Measurements from ENCODE around the gene EMC7.
A peak's percentile ranks its signal among the peaks of the same experiment; 100 is the strongest.
"Not testable (repeated sequence)": the region's sequence is repeated elsewhere in the genome, so short reads cannot be mapped to it uniquely, and the experiment has no call there.

The EMC7 gene
- 28.2 to 60.1 (median 44.9) reads per million in 17 experiments for total RNA-seq

DNA sequence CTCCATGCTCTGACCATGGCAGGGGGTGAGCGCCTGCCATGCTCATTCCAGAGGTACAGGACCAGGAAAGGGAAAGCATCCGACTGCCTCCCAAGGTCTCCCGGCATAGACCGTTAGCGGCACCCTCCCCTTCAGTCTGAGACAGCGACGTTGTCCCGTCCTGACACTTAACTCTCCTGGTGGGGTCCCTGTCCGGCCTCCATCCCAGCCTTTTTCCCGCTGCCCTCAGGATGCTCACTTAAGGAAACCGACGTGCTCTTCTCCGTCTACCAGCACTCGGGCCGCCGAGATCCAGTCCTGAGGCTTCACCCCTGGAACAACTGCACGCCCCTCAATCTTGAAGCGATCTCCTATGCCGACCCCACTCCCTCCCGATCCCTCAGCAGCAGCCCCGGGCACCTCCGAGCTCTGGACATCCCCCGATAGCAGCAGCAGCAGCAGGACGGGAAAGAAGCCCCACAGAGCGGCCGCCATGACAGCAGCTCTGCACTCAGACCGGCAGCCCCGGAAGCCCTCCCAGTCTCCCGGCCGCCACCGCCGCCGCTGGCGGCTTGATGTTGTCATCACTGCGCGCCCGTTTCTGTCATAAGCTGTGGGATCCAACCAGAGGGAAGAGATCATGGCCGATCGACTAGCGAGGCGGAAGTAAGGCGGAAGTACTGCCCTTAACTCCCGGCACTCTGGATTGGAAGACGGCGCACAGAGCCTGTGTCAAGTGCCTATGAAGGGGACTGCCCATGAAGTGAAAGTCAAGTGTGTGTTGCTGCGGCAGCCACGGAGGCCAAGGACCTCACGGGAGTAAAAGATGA lies at the start of gene EMC7, which contains the start of gene PGBD4:
Gene EMC7 (minus strand): TSS at position 497 of the 809 bp plus-strand sequence. CDS start 23 bp downstream, at position 474.
Gene PGBD4 (plus strand): TSS at position 718 of the 809 bp plus-strand sequence. CDS start 449 bp downstream, outside the sequence.
- DNase-seq: peak; percentile 98 to 100 (median 99)

DNA sequence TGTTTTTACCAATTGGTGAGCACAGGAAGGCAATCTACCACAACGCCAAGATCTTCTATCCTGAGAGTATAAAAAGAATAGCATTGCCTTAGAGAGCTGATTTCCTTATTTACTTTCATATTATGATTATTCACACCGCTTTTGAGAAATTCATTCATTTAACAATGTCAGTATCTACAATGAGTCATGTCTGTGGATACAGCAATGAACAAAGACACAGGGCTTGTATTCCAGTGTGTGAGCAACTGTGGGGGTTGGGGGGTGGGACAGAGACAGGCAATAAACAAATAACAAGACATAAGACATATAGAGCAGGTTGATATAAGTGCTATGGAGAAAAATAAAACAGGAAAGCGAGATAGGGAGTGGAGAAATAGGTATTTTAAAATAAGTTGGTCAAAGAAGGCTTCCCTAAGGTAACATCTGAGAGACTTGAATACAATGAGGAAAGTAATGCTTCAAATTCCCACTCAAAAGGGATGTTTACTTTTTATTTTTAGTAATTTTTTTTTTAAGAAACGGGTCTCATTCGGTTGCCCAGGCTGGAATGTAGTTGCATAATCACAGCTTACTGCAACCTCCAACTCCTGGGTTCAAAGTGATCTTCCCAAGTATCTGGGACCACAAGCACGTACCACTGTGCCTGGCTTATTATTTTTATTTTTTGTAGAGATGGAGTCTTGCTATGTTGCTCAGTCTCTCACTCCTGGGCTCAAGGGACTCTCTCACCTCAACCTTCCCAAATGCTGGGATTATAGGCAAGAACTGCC lies 45.9 kb upstream of the EMC7 start:
- no peak for DNase-seq

DNA sequence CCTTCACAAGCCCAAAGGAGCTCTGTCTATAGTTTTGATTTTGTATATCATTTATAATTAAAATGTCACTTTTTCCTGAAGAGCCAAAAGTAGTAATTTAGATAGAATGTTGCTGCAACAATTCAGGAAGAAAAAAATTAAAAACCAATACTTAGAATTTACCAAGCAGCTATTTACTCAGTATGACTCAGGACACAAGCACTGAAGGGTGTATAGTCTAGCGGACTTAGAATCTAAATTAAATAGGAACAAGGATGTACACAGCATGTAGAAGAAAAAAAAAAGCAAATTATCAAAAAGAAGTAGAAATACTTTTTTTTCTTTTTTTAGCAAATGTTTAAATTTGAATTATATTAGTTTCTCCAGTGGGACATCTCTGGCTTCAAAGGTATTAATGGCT lies 31.8 kb upstream of the EMC7 start:
- DNase-seq: no peak

DNA sequence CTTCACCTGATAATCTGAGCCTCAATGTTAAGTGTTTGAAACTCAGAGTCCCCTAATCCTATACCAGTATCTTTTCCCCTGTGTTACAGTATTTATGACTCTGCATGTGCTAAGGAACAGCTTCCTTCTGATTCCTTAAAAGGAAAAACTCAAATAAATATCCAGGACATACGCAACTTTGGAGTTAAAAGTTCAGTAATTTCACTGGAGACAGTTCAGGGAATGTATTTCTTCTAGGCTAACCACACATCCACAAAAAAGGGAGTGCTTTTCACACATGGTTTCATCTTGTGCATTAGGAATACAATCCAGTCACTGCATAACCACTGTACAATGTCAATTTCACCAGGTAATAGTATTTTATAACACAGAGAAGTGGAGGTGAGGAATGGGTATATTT lies 31.2 kb upstream of the EMC7 start:
- no peak for DNase-seq

DNA sequence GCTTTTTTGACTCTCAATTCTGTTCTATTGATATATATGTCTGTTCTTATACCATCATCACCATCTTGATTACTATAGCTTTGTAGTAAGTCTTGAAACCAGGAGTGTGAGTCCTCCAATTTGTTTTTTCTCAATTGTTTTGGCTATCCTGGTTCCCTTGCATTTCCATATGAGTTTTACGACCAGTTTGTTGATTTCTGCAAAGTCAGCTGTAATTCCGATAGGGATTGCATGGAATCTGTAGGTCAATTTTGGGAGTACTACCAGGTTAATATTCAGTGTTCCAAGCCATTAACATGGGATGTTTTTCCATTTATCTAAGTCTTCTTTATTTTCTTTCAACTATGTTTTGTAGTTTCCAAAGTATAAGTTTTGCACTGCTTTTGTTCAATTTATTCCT lies 27.2 kb upstream of the EMC7 start:
- no peak for DNase-seq

DNA sequence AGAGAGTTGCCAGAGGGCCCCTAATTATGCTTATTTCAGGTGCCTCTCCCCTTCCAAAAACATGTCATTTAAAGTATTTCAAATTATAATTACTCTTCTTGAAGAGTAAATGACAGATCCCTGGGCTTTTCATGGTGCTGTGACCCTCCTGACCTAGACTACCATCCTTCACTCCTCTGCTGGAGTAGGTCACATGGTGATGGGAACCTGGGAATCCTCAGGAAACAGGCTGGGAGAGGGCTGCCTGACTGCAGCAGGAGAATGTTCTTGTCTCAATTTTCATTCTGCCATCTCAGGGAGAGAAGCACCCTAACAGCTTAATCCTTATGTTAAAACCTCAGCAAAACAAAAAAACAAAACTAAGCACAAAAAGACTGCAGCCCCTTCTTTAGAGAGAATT lies 24.9 kb upstream of the EMC7 start:
- DNase-seq: no peak

DNA sequence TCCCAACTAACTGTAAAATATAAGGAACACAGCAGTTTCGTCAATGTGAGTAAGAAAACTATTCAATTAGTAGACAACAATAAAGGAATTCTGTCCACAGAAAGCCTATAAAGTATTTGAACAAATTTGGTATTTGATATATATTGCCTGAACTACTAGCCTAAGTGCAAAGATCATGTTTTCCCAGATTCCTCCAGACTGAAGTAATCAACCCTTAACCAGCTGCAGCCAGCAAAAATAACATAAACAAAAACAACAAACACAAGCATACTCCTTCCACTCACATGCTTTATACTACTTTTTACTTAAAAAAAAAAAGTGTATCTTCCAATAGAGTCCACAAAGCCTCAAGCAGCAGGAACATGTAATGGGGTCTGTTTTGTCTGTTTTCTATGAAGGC lies 24.3 kb upstream of the EMC7 start:
- no peak for DNase-seq

DNA sequence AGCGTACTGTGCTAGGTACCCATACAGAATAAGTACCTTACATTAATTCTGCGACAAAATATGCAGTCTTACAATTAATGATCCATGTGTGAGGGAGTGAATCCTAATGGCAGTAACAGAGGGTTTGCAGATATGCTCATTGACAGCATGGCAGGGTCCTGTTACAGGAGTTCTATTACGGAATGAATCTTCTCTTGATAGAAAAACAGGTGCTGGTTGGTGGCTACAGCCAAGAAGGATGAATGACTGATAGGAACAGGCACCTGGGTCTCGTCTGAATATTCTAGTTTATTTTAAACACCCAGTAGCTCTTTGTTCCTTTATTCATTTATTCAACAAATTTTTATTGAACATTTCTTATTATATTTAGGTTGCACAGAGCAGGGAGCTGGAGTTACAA lies 23.0 kb upstream of the EMC7 start:
- DNase-seq: no peak

DNA sequence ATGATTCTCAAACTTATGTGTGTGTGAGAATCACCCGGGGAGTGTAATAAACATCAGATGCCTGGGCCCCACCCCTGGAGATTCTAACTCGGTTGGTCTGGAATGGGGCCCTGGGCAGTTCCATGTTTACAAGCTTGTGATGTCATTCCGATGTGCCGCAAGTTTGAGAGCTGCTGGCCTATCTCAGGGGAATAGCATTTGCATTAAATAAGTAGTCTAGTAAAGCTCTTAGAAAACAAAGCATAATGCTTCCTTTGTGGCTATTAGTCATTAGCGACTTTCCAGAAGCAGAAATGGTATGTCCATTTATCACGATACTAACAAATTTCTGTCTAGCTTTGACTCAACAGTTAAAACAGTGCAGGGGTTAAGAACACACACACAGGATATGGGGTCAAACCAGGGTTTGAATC lies 21.1 kb upstream of the EMC7 start:
- no peak for DNase-seq

DNA sequence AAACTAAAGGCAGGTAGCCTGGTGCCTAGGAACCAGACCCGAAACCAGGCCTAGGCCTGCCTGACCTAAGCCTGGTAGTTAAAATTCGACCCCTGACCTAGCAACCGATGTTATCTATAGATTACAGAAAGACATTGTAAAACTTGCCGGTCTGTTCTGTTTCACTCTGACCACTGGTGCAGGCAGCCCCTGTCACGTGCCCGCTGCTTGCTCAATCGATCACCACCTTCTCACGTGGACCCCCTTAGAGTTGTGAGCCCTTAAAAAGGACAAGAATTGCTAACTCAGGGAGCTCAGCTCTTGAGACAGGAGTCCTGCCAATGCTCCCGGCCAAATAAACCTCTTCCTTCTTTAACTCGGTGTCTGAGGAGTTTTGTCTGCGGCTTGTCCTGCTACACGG lies 20.1 kb upstream of the EMC7 start:
- not testable (repeated sequence) for DNase-seq

DNA sequence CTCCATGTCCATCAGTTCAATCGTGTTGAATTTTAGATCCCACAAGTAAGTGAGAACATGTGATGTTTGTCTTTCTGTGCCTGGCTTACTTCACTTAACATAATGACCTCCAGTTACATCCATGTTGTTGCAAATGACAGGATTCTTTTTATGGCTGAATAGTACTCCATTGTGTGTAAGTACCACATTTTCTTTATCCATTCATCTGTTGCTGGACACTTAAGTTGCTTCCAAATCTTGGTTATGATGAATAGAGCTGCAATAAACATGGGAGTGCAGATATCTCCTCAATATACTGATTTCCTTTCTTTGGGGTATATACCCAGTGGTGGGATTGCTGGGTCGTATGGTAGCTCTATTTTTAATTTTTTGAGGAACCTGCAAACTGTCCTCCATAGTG lies 18.8 kb upstream of the EMC7 start:
- DNase-seq: not testable (repeated sequence)

DNA sequence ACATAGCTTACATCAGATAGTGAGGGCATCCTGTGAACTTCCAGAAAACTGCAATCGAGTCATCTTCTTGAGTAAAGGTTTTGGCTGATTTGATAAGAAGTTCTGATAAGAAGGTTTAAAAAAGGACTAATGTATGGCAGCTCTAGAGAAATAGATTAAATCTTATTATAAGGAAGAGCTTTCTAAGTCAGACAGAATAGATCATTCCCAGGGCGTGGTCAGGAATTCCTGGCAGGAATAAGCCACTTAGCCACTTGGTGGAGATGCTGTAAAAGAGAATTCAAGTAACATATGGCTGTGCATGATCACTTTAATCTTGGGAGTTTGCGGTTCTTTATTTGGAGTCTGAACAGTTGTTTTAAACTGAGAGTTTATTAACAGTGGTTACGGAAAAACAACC lies 17.6 kb upstream of the EMC7 start:
- DNase-seq: no peak

DNA sequence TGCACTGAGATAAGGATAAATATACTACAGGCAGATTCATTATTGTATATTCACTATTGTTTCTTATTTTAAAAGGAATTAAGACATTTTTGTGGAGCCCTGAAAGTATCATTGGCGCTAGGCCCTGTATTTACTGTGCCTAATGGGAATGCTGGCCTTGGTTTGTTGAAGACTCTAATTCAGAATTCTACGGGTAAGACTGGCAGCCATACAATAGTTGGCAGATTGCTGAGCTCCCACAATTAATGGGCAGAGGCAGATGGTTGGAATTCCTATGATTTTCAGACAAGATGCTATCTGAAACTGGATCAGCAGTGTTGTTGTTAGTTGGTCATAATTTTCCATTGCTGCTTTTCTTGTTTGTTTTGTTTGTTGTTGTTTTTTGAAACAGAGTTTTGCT lies 15.0 kb upstream of the EMC7 start:
- no peak for DNase-seq

DNA sequence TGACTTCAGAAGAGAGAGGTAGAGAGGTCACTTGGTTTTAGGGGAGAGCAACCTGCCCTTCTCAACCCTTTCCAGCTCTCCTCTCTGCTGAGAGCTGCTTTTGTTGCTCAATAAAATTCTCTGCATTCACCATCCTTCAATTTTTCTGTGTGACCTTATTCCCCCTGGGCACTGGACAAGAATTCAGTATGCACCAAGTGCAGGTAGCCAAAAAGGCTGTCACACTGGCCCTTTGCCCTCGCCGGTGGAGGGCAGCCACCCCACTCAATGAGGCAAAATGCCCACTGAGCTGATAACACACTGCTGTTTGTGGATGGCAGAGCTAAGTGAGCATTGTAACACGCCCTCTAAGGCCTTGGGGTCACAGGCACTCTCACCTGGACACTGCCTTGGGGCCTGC lies 13.1 kb upstream of the EMC7 start:
- no peak for DNase-seq

DNA sequence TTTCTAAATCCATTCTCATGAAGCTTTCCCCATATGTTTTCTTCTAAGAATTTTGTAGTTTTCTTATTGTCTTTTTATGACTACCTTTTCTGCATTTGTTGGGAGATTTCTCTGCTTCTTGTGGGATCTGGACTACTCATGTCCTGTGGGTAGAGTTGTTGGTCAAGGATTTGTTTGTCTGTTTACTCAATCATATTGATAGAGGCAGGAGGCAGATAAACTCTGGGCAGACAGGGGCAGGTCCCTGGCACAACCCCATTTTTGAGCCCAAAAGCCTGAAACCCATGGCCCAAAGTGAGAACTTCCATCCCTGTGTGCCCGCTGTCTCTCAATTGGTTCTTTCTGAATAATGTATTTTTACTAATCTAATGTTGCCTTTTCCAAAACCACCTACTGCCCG lies 12.6 kb upstream of the EMC7 start:
- no peak for DNase-seq

DNA sequence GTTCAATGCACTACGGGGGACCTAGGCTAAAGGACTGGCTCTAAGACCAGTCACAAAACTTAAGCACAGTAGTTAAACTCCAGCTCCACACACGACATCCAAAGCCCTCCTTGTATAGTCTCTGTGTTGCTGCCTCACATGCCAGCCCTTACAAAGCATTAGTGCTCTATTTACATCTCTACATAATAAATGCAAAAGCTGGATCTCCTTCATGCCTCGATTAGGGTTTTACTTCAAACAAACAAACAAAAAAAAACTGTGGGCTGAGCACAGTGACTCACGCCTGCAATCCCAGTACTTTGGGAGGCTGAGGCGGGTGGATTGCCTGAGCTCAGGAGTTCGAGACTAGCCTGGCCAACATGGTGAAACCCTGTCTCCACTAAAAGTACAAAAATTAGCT lies 9.8 kb upstream of the EMC7 start:
- no peak for DNase-seq

DNA sequence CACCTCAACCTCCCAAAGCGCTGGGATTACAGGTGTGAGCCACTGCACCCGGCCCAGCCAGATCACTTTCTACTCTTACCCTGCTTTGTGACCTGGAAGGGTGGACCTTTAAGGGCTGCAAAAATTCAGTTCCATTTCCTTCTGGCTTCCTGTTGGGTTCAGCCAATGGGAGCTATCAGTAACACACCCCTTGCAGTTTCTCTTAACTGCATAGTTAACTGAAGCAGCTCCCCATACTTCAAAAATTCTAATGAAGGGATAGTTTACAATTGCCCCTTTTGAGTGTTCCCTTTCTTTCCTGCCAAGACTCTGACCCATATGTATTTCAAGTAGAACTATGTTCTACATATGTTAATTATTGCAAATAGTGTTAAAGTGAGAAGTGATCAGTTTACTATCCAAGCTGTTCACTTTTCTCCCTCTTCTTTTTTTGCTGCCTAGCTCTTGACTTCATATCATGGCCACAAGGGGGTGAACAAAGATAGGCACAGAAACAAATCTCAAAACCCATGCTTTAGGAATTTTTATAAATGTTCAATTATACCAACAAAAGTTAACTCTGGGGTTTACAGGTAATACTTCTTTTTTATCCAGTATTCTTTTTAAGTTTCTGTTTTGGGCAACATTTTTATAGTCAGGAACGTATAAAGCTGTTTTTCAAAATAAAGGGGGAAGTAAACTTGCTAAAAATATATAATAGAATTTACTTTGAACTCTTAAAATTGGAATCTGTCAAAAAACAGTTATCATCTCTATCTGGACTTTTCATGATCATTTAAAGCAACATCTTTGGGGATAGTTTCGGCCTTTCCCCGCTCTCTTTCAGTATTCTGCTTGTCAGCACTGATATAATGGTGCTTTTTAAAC lies 8.4 kb upstream of the EMC7 start:
- DNase-seq: peak; percentile 15 to 66 (median 40)

DNA sequence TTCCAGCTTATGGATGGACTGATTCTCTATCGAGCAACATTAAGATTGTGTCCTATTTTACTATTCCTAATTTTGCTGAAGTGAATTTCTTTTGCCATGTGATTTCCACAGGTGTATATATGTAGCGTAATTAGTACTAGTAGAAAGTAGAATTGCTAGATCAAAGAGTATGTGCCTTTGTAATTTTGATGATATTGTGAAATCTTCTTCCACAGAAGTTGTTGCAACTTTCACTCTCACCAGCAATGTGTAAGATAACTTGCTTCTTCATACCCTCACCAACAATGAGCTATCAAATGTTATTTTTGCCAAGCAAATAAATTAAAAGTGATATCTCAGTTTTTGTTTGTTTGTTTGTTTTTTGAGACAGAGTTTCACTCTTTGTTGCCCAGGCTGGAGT lies 5.7 kb upstream of the EMC7 start:
- DNase-seq: no peak

DNA sequence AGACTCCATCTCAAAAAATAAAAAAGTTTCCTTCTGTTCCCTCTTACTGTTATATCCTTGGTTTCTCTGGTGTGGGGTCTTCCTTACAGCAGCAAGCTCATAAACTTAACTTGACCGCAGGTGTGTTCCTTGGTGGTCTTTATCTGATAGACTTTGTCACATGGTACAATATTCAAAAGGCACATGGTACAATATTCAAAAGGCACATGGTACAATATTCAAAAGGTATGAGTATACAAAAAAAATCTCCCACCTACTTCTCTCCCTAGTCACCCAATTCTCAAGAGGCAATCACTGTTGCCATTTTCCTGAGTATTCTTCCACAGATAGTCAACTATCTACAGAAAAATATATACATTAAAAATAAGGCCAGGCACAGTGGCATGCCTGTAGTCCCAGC lies 4.8 kb upstream of the EMC7 start:
- DNase-seq: no peak

DNA sequence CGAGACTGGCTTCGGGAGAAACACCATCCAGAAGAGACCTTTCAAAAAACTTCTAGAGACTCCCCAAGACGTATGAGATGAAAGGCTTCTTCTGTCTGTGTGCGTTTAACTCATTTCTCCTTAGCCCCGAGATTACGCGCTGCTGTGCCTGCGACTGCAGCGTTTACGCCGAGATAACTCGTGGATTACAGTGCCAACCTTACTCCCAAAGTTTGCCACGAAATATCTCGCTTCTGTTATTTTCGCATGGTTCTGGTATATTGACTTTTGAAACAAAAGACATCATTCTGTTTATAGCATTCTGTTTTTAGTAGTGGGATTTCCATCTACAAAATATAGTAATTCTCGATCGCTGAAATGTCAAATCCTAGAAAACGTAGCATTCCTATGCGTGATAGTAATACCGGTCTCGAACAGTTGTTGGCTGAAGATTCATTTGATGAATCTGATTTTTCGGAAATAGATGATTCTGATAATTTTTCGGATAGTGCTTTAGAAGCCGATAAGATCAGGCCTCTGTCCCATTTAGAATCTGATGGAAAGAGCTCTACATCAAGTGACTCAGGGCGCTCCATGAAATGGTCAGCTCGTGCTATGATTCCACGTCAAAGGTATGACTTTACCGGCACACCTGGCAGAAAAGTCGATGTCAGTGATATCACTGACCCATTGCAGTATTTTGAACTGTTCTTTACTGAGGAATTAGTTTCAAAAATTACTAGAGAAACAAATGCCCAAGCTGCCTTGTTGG lies 688 bp upstream of the EMC7 start:
- no peak for DNase-seq

DNA sequence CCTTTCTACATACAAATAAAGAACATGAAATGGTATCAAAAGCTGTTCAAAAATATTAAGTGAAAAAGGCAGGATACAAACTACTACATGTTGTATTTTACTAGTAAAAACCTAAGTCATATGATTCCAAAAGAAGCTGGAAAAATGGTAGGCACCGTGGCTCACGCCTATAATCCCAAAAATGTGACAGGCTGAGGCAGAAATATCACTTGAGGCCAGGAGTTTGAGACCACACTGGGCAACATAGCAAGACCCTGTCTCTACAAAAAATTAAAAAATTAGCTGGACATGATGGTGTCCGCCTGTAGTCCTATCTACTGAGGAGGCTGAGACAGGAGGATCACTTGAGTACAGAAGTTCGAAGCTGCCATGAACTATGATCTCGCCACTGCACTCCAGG lies 1.7 kb downstream of the EMC7 start:
- no peak for DNase-seq

DNA sequence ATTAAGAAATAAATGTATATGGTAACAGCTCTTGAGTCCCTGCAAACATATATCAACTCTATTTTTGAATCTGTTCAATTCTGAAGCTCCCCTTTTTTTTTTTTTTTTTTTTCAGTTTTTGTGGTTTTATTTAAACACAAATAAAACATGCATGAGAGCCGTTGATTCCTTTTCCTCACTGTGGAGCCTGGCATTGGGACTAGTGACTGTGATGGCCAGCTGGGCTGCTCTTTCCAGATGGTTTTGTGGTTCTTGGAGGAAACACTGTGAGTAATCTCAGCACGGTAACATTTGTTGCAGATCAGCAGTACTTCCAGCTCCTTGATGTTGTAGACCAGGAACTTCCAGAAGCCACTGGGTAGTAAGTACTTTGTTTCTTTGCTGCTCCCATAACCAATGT lies 15.9 kb downstream of the EMC7 start:
- no peak for DNase-seq
